Camera-type eye (tissue), 1 donor: ENCODE data around the gene DAZ3. TPM values are rescaled to one million over a fixed set of nuclear protein-coding genes. Genes with fewer than 3 reads are reported as not detected.

Experiments
- total RNA-seq: library from RNA; depleted of rRNA; stranded (reverse); fragments of >200 nt; gene quantifications from one replicate; pipeline ENCODE4 v1.2.3, GENCODE V29; 2014

The DAZ3 gene
- total RNA-seq = not detected

DNA sequence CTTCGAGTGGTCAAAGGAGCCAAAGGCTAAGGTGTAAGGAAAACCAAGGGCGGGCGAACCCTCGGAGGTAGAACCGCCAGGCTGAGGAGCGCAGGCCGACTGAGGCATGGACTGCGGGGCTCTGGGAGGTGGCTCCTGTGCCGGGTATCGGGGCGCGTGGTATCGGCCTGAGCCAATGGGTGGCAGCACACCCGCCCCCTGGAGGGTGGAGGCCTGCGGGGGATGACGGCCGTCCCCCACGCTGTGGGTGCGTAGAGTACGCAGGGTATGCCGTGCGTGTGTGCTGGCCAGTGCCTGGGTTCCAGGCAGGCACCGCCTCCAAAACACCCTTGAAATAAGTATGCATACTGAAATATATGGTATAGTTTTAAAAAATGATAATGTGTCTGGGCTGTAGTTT, at the start of gene DAZ3:
TSS of gene DAZ3 (minus strand) at position 101 of the 400 bp plus-strand sequence. CDS start 208 bp downstream, outside the sequence.

GRCh38 chrY:24833619-24834018, 20.4 kb upstream of the DAZ3 start, which contains the start of gene DAZ4:
TSS of gene DAZ4 (plus strand) at chrY:24833919. CDS start at chrY:24834127, 208 bp downstream.

Other genes starting within 250 kb of the DAZ3 start
- not detected for gene BPY2B, start 195.4 kb downstream of the DAZ3 start, total RNA-seq
- gene DAZ4, start 20.5 kb upstream of the DAZ3 start, total RNA-seq = not detected
- not detected for gene BPY2C, start 238.7 kb upstream of the DAZ3 start, total RNA-seq